GM23338 (cell line): Measurements from ENCODE around the gene C19orf81. TPM values are rescaled to one million over a fixed set of nuclear protein-coding genes. Genes with fewer than 3 reads are reported as not detected.

Source experiments
- ATAC-seq: fragments of 200-7000 bp; cut with Tn5 transposase; 3 replicates; pipeline ENCODE4 v1.9.1; 2020
- DNase-seq: peaks from one replicate; pipeline ENCODE4 v3.0.0-alpha.2; 2015; ENCODE audit warnings: low spot score
- H2AFZ ChIP-seq: fragments of 200-600 bp; sonication (generic); 2 replicates; pipeline ENCODE4 v1.8.0; 2016; ENCODE audit warnings: antibody characterized with exemption, mild to moderate bottlenecking, moderate library complexity
- H3F3A ChIP-seq: fragments of 200-600 bp; sonication (generic); replicated peaks from 2 replicates; pipeline ENCODE4 v1.8.0; 2017; ENCODE audit warnings: antibody characterized with exemption, mixed run types, low read depth
- H3K27ac ChIP-seq: fragments of 200-600 bp; sonication (generic); 2 replicates; pipeline ENCODE4 v1.6.1; 2016; ENCODE audit warnings: low read depth
- H3K27me3 ChIP-seq: fragments of 200-600 bp; sonication (generic); 2 replicates; pipeline ENCODE4 v1.8.0; 2016; ENCODE audit warnings: mild to moderate bottlenecking, mixed run types, moderate library complexity; ENCODE audit not compliant: insufficient read depth
- H3K36me3 ChIP-seq: fragments of 200-600 bp; sonication (generic); 2 replicates; pipeline ENCODE4 v1.8.0; 2016; ENCODE audit warnings: mild to moderate bottlenecking; ENCODE audit not compliant: insufficient read depth
- H3K4me1 ChIP-seq: fragments of 200-600 bp; sonication (generic); 2 replicates; pipeline ENCODE4 v1.8.0; 2016; ENCODE audit warnings: mild to moderate bottlenecking, moderate library complexity; ENCODE audit not compliant: insufficient read depth
- H3K4me2 ChIP-seq: fragments of 200-600 bp; sonication (generic); 2 replicates; pipeline ENCODE4 v1.7.1; 2017; ENCODE audit warnings: mixed run types
- H3K4me3 ChIP-seq: fragments of 200-600 bp; sonication (generic); 2 replicates; pipeline ENCODE4 v1.6.1; 2016; ENCODE audit warnings: mixed run types
- H3K79me2 ChIP-seq: fragments of 200-600 bp; sonication (generic); replicated peaks from 2 replicates; pipeline ENCODE4 v1.8.0; 2017; ENCODE audit warnings: mild to moderate bottlenecking; ENCODE audit not compliant: insufficient read depth
- H3K9me2 ChIP-seq: fragments of 200-600 bp; sonication (generic); 2 replicates; pipeline ENCODE4 v1.8.0; 2017; ENCODE audit not compliant: insufficient read depth
- H4K20me1 ChIP-seq: fragments of 200-600 bp; sonication (generic); replicated peaks from 2 replicates; pipeline ENCODE4 v1.8.0; 2017; ENCODE audit warnings: mild to moderate bottlenecking; ENCODE audit not compliant: insufficient read depth
- H3K27ac Mint-ChIP-seq: 2 replicates; pipeline ENCODE4 v1.8.0; 2020; ENCODE audit warnings: inconsistent platforms, mild to moderate bottlenecking, moderate library complexity, mixed read lengths
- H3K27me3 Mint-ChIP-seq: 3 replicates; pipeline ENCODE4 v1.8.0; 2022; ENCODE audit warnings: low read depth, mild to moderate bottlenecking, moderate library complexity, mixed read lengths, inconsistent platforms; ENCODE audit not compliant: insufficient read depth, poor library complexity
- H3K36me3 Mint-ChIP-seq: 3 replicates; pipeline ENCODE4 v1.8.0; 2021; ENCODE audit warnings: low read depth, mild to moderate bottlenecking, inconsistent platforms, moderate library complexity, mixed read lengths
- H3K4me1 Mint-ChIP-seq: 3 replicates; pipeline ENCODE4 v1.8.0; 2020; ENCODE audit warnings: mild to moderate bottlenecking, inconsistent platforms, mixed read lengths
- H3K4me3 Mint-ChIP-seq: 3 replicates; pipeline ENCODE4 v1.8.0; 2021; ENCODE audit warnings: moderate library complexity, mild to moderate bottlenecking, inconsistent platforms, mixed read lengths
- H3K9me3 Mint-ChIP-seq: 3 replicates; pipeline ENCODE4 v1.8.0; 2020; ENCODE audit warnings: moderate library complexity, mild to moderate bottlenecking, inconsistent platforms, mixed read lengths
- CREB1 ChIP-seq: fragments of 250-450 bp; sonication (Bioruptor Pico); IDR thresholded peaks from 2 replicates; pipeline ENCODE4 v1.5.0; 2020; ENCODE audit warnings: low read depth, mild to moderate bottlenecking, moderate library complexity
- EZH2 ChIP-seq: fragments of 200-600 bp; sonication (generic); IDR thresholded peaks from one replicate; pipeline ENCODE4 v1.8.0; 2017; ENCODE audit warnings: antibody characterized with exemption, mild to moderate bottlenecking, low read depth; ENCODE audit not compliant: unreplicated experiment
- JUNB ChIP-seq: IDR thresholded peaks from one replicate; pipeline ENCODE4 v1.6.1; 2016; ENCODE audit warnings: antibody characterized with exemption; ENCODE audit not compliant: unreplicated experiment
- NANOG ChIP-seq: IDR thresholded peaks from 2 replicates; pipeline ENCODE4 v1.6.1; 2016; ENCODE audit warnings: antibody characterized with exemption, borderline replicate concordance
- POLR2AphosphoS5 ChIP-seq: IDR thresholded peaks from 2 replicates; pipeline ENCODE4 v1.6.1; 2016; ENCODE audit warnings: antibody characterized with exemption, low read depth
- ZNF114 ChIP-seq: fragments of 250-450 bp; sonication (Bioruptor Pico); IDR thresholded peaks from 2 replicates; pipeline ENCODE4 v1.5.0; 2020; ENCODE audit warnings: mild to moderate bottlenecking, moderate library complexity
- polyA plus RNA-seq: library from polyadenylated mRNA; unstranded; fragments of >200 nt; fragmentation: Nextera tagmentation; extraction: Ambion mirVana; gene quantifications from 2 replicates; pipeline ENCODE4 v1.2.1, GENCODE V29; 2016
- total RNA-seq: library from RNA; depleted of rRNA; stranded (reverse); fragments of >200 nt; shearing (Covaris generic); gene quantifications from 2 replicates; pipeline ENCODE4 v1.2.3, GENCODE V29; 2014
- TF ChIP-seq, protein P1 (sequence below): IDR thresholded peaks from 2 replicates; pipeline ENCODE4 v1.6.1; 2016; ENCODE audit warnings: antibody characterized with exemption
- TF ChIP-seq, protein P2 (sequence below): IDR thresholded peaks from one replicate; pipeline ENCODE4 v1.6.1; 2018; ENCODE audit warnings: antibody characterized with exemption; ENCODE audit not compliant: unreplicated experiment
- TF ChIP-seq, protein P3 (sequence below), 2 experiments: fragments of 200-600 bp in 1 of 2; sonication (generic) in 1 of 2; conservative IDR thresholded peaks; 2 replicates each; pipeline versions ENCODE4 v1.5.1 to v1.6.1; 2016 to 2017; ENCODE audit warnings: antibody characterized with exemption in 2 of 2, low read depth in 2 of 2, mild to moderate bottlenecking in 2 of 2, moderate library complexity in 1 of 2
- TF ChIP-seq, protein P4 (sequence below): fragments of 250-450 bp; sonication (Bioruptor Pico); IDR thresholded peaks from 2 replicates; pipeline ENCODE4 v1.5.0; 2020; ENCODE audit warnings: mild to moderate bottlenecking, moderate library complexity

Gene C19orf81
- total and polyA plus RNA-seq, 2 experiments from 2014 or later = 23.2 to 54.3 TPM

DNA sequence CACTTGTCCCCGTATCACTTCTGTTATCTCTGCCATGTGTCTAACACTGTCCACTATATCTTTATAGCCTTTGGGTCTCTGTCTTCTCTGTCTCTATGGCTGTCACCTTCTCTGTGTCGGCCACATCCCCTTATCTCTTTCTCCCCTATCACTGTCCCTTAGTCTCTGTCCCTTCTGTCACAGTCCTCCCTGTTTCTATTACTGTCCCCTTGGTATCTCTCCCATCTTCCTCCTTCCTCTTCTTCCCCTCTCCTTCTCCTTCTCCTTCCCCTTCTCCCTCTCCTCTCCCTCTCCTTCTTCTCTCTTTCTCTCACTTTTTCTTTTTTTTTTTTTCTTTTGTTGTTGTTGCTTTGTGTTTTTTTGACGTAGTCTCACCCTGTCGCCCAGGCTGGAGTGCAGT, 46.3 kb upstream of the C19orf81 start:
- DNase-seq = no peak
- TF ChIP-seq JUNB (no peak), POLR2AphosphoS5 (no peak), ZNF114 (CRISPR knock-in tag) (no peak), CREB1 (CRISPR knock-in tag) (no peak), EZH2 (no peak), NANOG (no peak)
- TF ChIP-seq, protein P1, sequence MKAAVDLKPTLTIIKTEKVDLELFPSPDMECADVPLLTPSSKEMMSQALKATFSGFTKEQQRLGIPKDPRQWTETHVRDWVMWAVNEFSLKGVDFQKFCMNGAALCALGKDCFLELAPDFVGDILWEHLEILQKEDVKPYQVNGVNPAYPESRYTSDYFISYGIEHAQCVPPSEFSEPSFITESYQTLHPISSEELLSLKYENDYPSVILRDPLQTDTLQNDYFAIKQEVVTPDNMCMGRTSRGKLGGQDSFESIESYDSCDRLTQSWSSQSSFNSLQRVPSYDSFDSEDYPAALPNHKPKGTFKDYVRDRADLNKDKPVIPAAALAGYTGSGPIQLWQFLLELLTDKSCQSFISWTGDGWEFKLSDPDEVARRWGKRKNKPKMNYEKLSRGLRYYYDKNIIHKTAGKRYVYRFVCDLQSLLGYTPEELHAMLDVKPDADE = no peak
- TF ChIP-seq, protein P2, sequence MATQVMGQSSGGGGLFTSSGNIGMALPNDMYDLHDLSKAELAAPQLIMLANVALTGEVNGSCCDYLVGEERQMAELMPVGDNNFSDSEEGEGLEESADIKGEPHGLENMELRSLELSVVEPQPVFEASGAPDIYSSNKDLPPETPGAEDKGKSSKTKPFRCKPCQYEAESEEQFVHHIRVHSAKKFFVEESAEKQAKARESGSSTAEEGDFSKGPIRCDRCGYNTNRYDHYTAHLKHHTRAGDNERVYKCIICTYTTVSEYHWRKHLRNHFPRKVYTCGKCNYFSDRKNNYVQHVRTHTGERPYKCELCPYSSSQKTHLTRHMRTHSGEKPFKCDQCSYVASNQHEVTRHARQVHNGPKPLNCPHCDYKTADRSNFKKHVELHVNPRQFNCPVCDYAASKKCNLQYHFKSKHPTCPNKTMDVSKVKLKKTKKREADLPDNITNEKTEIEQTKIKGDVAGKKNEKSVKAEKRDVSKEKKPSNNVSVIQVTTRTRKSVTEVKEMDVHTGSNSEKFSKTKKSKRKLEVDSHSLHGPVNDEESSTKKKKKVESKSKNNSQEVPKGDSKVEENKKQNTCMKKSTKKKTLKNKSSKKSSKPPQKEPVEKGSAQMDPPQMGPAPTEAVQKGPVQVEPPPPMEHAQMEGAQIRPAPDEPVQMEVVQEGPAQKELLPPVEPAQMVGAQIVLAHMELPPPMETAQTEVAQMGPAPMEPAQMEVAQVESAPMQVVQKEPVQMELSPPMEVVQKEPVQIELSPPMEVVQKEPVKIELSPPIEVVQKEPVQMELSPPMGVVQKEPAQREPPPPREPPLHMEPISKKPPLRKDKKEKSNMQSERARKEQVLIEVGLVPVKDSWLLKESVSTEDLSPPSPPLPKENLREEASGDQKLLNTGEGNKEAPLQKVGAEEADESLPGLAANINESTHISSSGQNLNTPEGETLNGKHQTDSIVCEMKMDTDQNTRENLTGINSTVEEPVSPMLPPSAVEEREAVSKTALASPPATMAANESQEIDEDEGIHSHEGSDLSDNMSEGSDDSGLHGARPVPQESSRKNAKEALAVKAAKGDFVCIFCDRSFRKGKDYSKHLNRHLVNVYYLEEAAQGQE = no peak
- TF ChIP-seq, protein P3, sequence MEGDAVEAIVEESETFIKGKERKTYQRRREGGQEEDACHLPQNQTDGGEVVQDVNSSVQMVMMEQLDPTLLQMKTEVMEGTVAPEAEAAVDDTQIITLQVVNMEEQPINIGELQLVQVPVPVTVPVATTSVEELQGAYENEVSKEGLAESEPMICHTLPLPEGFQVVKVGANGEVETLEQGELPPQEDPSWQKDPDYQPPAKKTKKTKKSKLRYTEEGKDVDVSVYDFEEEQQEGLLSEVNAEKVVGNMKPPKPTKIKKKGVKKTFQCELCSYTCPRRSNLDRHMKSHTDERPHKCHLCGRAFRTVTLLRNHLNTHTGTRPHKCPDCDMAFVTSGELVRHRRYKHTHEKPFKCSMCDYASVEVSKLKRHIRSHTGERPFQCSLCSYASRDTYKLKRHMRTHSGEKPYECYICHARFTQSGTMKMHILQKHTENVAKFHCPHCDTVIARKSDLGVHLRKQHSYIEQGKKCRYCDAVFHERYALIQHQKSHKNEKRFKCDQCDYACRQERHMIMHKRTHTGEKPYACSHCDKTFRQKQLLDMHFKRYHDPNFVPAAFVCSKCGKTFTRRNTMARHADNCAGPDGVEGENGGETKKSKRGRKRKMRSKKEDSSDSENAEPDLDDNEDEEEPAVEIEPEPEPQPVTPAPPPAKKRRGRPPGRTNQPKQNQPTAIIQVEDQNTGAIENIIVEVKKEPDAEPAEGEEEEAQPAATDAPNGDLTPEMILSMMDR (conservative IDR thresholded peaks at IDR 0.05; ENCODE audit: low read depth in 2 of 2) = no peak
- TF ChIP-seq, protein P4, sequence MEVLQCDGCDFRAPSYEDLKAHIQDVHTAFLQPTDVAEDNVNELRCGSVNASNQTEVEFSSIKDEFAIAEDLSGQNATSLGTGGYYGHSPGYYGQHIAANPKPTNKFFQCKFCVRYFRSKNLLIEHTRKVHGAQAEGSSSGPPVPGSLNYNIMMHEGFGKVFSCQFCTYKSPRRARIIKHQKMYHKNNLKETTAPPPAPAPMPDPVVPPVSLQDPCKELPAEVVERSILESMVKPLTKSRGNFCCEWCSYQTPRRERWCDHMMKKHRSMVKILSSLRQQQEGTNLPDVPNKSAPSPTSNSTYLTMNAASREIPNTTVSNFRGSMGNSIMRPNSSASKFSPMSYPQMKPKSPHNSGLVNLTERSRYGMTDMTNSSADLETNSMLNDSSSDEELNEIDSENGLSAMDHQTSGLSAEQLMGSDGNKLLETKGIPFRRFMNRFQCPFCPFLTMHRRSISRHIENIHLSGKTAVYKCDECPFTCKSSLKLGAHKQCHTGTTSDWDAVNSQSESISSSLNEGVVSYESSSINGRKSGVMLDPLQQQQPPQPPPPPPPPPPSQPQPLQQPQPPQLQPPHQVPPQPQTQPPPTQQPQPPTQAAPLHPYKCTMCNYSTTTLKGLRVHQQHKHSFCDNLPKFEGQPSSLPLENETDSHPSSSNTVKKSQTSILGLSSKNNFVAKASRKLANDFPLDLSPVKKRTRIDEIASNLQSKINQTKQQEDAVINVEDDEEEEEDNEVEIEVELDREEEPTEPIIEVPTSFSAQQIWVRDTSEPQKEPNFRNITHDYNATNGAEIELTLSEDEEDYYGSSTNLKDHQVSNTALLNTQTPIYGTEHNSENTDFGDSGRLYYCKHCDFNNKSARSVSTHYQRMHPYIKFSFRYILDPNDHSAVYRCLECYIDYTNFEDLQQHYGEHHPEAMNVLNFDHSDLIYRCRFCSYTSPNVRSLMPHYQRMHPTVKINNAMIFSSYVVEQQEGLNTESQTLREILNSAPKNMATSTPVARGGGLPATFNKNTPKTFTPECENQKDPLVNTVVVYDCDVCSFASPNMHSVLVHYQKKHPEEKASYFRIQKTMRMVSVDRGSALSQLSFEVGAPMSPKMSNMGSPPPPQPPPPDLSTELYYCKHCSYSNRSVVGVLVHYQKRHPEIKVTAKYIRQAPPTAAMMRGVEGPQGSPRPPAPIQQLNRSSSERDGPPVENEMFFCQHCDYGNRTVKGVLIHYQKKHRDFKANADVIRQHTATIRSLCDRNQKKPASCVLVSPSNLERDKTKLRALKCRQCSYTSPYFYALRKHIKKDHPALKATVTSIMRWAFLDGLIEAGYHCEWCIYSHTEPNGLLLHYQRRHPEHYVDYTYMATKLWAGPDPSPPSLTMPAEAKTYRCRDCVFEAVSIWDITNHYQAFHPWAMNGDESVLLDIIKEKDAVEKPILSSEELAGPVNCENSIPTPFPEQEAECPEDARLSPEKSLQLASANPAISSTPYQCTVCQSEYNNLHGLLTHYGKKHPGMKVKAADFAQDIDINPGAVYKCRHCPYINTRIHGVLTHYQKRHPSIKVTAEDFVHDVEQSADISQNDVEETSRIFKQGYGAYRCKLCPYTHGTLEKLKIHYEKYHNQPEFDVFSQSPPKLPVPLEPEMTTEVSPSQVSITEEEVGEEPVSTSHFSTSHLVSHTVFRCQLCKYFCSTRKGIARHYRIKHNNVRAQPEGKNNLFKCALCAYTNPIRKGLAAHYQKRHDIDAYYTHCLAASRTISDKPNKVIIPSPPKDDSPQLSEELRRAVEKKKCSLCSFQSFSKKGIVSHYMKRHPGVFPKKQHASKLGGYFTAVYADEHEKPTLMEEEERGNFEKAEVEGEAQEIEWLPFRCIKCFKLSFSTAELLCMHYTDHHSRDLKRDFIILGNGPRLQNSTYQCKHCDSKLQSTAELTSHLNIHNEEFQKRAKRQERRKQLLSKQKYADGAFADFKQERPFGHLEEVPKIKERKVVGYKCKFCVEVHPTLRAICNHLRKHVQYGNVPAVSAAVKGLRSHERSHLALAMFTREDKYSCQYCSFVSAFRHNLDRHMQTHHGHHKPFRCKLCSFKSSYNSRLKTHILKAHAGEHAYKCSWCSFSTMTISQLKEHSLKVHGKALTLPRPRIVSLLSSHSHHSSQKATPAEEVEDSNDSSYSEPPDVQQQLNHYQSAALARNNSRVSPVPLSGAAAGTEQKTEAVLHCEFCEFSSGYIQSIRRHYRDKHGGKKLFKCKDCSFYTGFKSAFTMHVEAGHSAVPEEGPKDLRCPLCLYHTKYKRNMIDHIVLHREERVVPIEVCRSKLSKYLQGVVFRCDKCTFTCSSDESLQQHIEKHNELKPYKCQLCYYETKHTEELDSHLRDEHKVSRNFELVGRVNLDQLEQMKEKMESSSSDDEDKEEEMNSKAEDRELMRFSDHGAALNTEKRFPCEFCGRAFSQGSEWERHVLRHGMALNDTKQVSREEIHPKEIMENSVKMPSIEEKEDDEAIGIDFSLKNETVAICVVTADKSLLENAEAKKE (CRISPR knock-in tag) = no peak

More for the DNA sequence above, 46.3 kb upstream of the C19orf81 start:
- Histone ChIP-seq H2AFZ (no peak overlapping the region), H3K4me2 (no peak overlapping the region), H3K4me3 (no peak overlapping the region), H3K4me1 (no peaks in the 10 kb centered on the region), H3K36me3 (no peaks in the 10 kb centered on the region), H3K27me3 (peaks cover 36% of the 10 kb centered on the region), H3K27ac (no peak overlapping the region), H3F3A (no peaks in the 10 kb centered on the region), H3K9me2 (no peaks in the 10 kb centered on the region), H3K79me2 (no peaks in the 10 kb centered on the region), H4K20me1 (no peaks in the 10 kb centered on the region)
- no peak for ATAC-seq
- no peaks in the 10 kb centered on the region for H3K4me1 Mint-ChIP-seq
- H3K27me3 Mint-ChIP-seq = peaks cover 8% of the 10 kb centered on the region
- no peak overlapping the region for H3K27ac Mint-ChIP-seq
- H3K4me3 Mint-ChIP-seq = no peak overlapping the region
- H3K9me3 Mint-ChIP-seq = peaks cover 89% of the 10 kb centered on the region
- peaks cover 34% of the 10 kb centered on the region for H3K36me3 Mint-ChIP-seq
